Lower leg skin (tissue), 3 donors: ENCODE measurements around the gene COX6B1.

Experiments
- POLR2A ChIP-seq, 2 donors: fragments of 450-650 bp; IDR thresholded peaks; one replicate each; pipeline ENCODE4 v1.6.1; 2016 to 2017; ENCODE audit warnings: antibody characterized with exemption in 2 of 2, mild to moderate bottlenecking in 1 of 2, moderate library complexity in 1 of 2
- TF ChIP-seq, protein P1 (sequence below), 3 donors: fragments of 450-650 bp; IDR thresholded peaks; one replicate each; pipeline ENCODE4 v1.5.1; 2016; ENCODE audit warnings: antibody characterized with exemption in 3 of 3, mild to moderate bottlenecking in 3 of 3, moderate library complexity in 2 of 3

DNA sequence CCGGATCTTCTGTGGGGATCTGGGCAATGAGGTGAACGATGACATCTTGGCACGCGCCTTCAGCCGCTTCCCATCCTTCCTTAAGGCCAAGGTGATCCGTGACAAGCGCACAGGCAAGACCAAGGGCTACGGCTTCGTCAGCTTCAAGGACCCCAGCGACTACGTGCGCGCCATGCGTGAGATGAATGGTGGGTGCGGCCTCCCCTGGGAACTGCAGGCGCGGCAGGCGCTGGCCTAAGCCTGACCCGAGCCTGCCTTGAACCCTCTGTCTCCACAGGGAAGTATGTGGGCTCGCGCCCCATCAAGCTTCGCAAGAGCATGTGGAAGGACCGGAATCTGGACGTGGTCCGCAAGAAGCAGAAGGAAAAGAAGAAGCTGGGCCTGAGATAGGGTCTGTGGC lies 11.0 kb upstream of the COX6B1 start:
- TF ChIP-seq, protein P1, sequence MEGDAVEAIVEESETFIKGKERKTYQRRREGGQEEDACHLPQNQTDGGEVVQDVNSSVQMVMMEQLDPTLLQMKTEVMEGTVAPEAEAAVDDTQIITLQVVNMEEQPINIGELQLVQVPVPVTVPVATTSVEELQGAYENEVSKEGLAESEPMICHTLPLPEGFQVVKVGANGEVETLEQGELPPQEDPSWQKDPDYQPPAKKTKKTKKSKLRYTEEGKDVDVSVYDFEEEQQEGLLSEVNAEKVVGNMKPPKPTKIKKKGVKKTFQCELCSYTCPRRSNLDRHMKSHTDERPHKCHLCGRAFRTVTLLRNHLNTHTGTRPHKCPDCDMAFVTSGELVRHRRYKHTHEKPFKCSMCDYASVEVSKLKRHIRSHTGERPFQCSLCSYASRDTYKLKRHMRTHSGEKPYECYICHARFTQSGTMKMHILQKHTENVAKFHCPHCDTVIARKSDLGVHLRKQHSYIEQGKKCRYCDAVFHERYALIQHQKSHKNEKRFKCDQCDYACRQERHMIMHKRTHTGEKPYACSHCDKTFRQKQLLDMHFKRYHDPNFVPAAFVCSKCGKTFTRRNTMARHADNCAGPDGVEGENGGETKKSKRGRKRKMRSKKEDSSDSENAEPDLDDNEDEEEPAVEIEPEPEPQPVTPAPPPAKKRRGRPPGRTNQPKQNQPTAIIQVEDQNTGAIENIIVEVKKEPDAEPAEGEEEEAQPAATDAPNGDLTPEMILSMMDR (IDR thresholded peaks at IDR 0.05) = no peak
- no peak for TF ChIP-seq POLR2A (IDR thresholded peaks at IDR 0.05)
